ENCODE data around the gene ACTR1B. TPM values are rescaled to one million over a fixed set of nuclear protein-coding genes. Genes with fewer than 3 reads are reported as not detected.
A peak's percentile ranks its signal among the peaks of the same experiment; 100 is the strongest.
"Not testable (repeated sequence)": the region's sequence is repeated elsewhere in the genome, so short reads cannot be mapped to it uniquely, and the experiment has no call there.

ACTR1B gene
- 10 to 100 TPM; 73.2 to 74.3 TPM for total RNA-seq

GRCh38 chr2:97663962-97664635, at the start of gene ACTR1B:
Gene ACTR1B, minus strand, starts transcription at chr2:97664044. Its CDS starts 154 bp downstream, at chr2:97663890.
- no peaks in the 10 kb centered on the region for H3K9me3 Mint-ChIP-seq (ENCODE audit: insufficient read depth)
- H3K4me1 Mint-ChIP-seq (ENCODE audit: low read depth), result peaks cover 32% of the 10 kb centered on the region
- ATAC-seq (peak; percentile 92), DNase-seq (peak; percentile 98)
- H3K27me3 Mint-ChIP-seq (ENCODE audit: low read depth), result no peaks in the 10 kb centered on the region
- peaks cover 10% of the 10 kb centered on the region for H3K36me3 Mint-ChIP-seq (ENCODE audit: low read depth)
- peak within 1 kb of the TSS; percentile 98 for H3K4me3 Mint-ChIP-seq
- ChIA-PET CTCF (interaction anchor here (1.2 to 4.6 kb wide), 11 partner anchors 9 to 74 kb away, joined by 3 to 84 read pairs (median 15); partner anchors contain the start of genes ANKRD36B and COX5B), POLR2A (interaction anchor here (0.7 to 7.9 kb wide), 12 partner anchors 9 to 74 kb away, joined by 3 to 187 read pairs (median 3); partner anchors contain the start of genes ANKRD36B and COX5B)
- H3K27ac Mint-ChIP-seq, result peak within 1 kb of the TSS; percentile 99

- H3K9me3 Mint-ChIP-seq (ENCODE audit: insufficient read depth), result no peaks in the 10 kb centered on the region
- peak; percentile 0 for ATAC-seq
- H3K4me1 Mint-ChIP-seq (ENCODE audit: low read depth), result peaks cover 65% of the 10 kb centered on the region
- H3K4me3 Mint-ChIP-seq, result peak overlapping the region; percentile 93
- H3K27ac Mint-ChIP-seq, result peak overlapping the region; percentile 98
- H3K27me3 Mint-ChIP-seq (ENCODE audit: low read depth), result no peaks in the 10 kb centered on the region
- peak; percentile 31 for DNase-seq
- CTCF ChIA-PET, result interaction anchor here (0.8 to 15.9 kb wide), 7 partner anchors 14 to 122 kb away, joined by 3 to 265 read pairs (median 4); no protein-coding TSS in a partner anchor
- H3K36me3 Mint-ChIP-seq (ENCODE audit: low read depth), result peaks cover 43% of the 10 kb centered on the region
- POLR2A ChIA-PET, result interaction anchor here (0.6 to 3.4 kb wide), 14 partner anchors 10 to 751 kb away, joined by 3 to 14 read pairs (median 4); partner anchors contain the start of genes ACTR1B, ANKRD36B and COX5B
Measured at GRCh38 chr2:97712693-97713295, 49.0 kb upstream of the ACTR1B start.

- ChIA-PET CTCF (interaction anchor here (1.1 to 15.9 kb wide), 4 partner anchors 14 to 122 kb away, joined by 3 to 265 read pairs (median 68); no protein-coding TSS in a partner anchor), POLR2A (interaction anchor here (1.2 to 3.4 kb wide), 6 partner anchors 12 to 123 kb away, joined by 3 to 14 read pairs (median 4); partner anchors contain the start of genes ACTR1B, ANKRD36B and COX5B)
- H3K27ac Mint-ChIP-seq, result peak overlapping the region; percentile 98
- not testable (repeated sequence) for ATAC-seq; DNase-seq; H3K9me3 Mint-ChIP-seq (ENCODE audit: insufficient read depth); H3K27me3 Mint-ChIP-seq (ENCODE audit: low read depth)
- peak overlapping the region; percentile 93 for H3K4me3 Mint-ChIP-seq
- H3K36me3 Mint-ChIP-seq (ENCODE audit: low read depth), result peaks cover 38% of the 10 kb centered on the region
- H3K4me1 Mint-ChIP-seq (ENCODE audit: low read depth), result peaks cover 60% of the 10 kb centered on the region
Measured at GRCh38 chr2:97712175-97712574, 48.3 kb upstream of the ACTR1B start.

DNA sequence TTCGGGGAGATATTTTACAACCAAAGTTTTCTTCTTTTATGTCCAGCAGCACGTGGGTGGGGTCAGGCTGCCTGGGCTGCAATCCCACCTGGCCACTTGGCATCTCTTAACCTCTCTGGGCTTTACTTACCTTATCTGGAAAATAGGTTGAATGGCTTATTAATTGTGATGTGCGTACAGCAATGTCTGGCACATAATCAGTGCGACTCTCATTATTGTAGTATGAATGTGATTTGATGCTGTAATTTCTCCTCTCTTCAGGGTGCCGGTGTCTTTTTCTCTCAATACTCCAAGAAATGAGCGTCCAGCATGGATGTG, 47.5 kb upstream of the ACTR1B start:
- CTCF ChIA-PET, result interaction anchor here (1.5 to 15.9 kb wide), 4 partner anchors 13 to 61 kb away, joined by 4 to 265 read pairs (median 68); no protein-coding TSS in a partner anchor
- Mint-ChIP-seq H3K4me3 (no peak overlapping the region), H3K27ac (peak overlapping the region; percentile 13), H3K27me3 (ENCODE audit: low read depth) (no peaks in the 10 kb centered on the region), H3K4me1 (ENCODE audit: low read depth) (peaks cover 52% of the 10 kb centered on the region), H3K9me3 (ENCODE audit: insufficient read depth) (no peaks in the 10 kb centered on the region), H3K36me3 (ENCODE audit: low read depth) (peaks cover 32% of the 10 kb centered on the region)
- POLR2A ChIA-PET, result interaction anchor here (1.4 kb wide), 1 partner anchor 12 kb away, joined by 3 read pairs; no protein-coding TSS in a partner anchor
- DNase-seq (no peak), ATAC-seq (no peak)

- H3K27ac Mint-ChIP-seq, result no peak overlapping the region
- POLR2A ChIA-PET, result interaction anchor here (1.0 to 2.0 kb wide), 3 partner anchors 9 to 118 kb away, joined by 3 to 14 read pairs (median 3); no protein-coding TSS in a partner anchor
- CTCF ChIA-PET, result interaction anchor here (0.8 to 15.9 kb wide), 11 partner anchors 9 to 129 kb away, joined by 3 to 265 read pairs (median 9); no protein-coding TSS in a partner anchor
- H3K36me3 Mint-ChIP-seq (ENCODE audit: low read depth), result peaks cover 4% of the 10 kb centered on the region
- ATAC-seq, result no peak
- no peak overlapping the region for H3K4me3 Mint-ChIP-seq
- H3K9me3 Mint-ChIP-seq (ENCODE audit: insufficient read depth), result no peaks in the 10 kb centered on the region
- peaks cover 36% of the 10 kb centered on the region for H3K4me1 Mint-ChIP-seq (ENCODE audit: low read depth)
- no peaks in the 10 kb centered on the region for H3K27me3 Mint-ChIP-seq (ENCODE audit: low read depth)
- DNase-seq, result no peak
Measured at GRCh38 chr2:97708608-97709007, 44.8 kb upstream of the ACTR1B start.

GRCh38 chr2:97708048-97708380, 44.2 kb upstream of the ACTR1B start:
- Mint-ChIP-seq H3K36me3 (ENCODE audit: low read depth) (peaks cover 2% of the 10 kb centered on the region), H3K27me3 (ENCODE audit: low read depth) (no peaks in the 10 kb centered on the region), H3K9me3 (ENCODE audit: insufficient read depth) (no peaks in the 10 kb centered on the region), H3K4me3 (no peak overlapping the region), H3K27ac (no peak overlapping the region), H3K4me1 (ENCODE audit: low read depth) (peaks cover 31% of the 10 kb centered on the region)
- ATAC-seq (no peak), DNase-seq (no peak)
- ChIA-PET CTCF (interaction anchor here (2.4 to 15.9 kb wide), 6 partner anchors 9 to 60 kb away, joined by 9 to 265 read pairs (median 14); no protein-coding TSS in a partner anchor), POLR2A (interaction anchor here (1.0 to 2.0 kb wide), 2 partner anchors 10 to 16 kb away, joined by 3 to 14 read pairs; no protein-coding TSS in a partner anchor)

GRCh38 chr2:97707362-97708047, 43.7 kb upstream of the ACTR1B start:
- ATAC-seq (no peak), DNase-seq (no peak)
- peaks cover 29% of the 10 kb centered on the region for H3K4me1 Mint-ChIP-seq (ENCODE audit: low read depth)
- H3K36me3 Mint-ChIP-seq (ENCODE audit: low read depth), result peaks cover 2% of the 10 kb centered on the region
- H3K4me3 Mint-ChIP-seq, result no peak overlapping the region
- CTCF ChIA-PET, result interaction anchor here (2.6 to 15.9 kb wide), 5 partner anchors 9 to 60 kb away, joined by 12 to 265 read pairs (median 17); no protein-coding TSS in a partner anchor
- no peak overlapping the region for H3K27ac Mint-ChIP-seq
- no peaks in the 10 kb centered on the region for H3K27me3 Mint-ChIP-seq (ENCODE audit: low read depth)
- H3K9me3 Mint-ChIP-seq (ENCODE audit: insufficient read depth), result no peaks in the 10 kb centered on the region
- POLR2A ChIA-PET, result no interaction called here

DNA sequence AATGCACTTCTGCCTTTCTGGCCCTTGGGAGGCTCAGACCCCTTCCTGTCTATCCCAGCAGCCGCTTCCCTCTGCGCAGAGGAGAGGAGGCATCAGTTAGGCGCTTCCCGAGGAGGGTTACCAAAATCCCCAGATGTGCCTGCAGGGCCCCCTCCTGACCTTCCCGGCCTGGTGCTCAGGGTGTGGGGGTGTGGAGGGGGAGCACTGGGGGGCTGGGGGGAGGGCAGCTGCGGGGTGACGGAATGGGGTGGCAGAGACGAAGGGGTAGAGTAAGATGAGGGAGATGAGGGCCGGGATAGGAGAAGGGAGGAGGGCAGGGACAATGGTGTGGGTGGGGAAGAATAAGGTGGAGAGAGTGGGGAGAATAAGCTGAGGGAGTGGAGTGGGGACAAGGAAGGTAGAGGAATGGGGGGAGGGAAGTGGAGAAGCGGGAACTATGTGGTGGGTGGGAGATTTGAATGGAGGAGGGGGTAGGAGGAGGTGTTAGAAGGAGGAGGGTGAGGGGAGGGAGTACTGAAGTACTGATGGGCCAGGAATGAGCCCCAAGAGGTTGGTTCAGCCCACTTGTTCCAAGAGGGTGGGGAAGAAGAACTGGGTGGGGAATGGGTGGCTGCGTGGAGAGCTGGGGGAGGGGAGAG, 43.0 kb upstream of the ACTR1B start:
- CTCF ChIA-PET, result interaction anchor here (2.9 to 15.9 kb wide), 3 partner anchors 8 to 116 kb away, joined by 15 to 265 read pairs (median 130); partner anchors contain the start of gene ANKRD36B
- ATAC-seq (no peak), DNase-seq (no peak)
- H3K4me3 Mint-ChIP-seq, result no peak overlapping the region
- no peaks in the 10 kb centered on the region for H3K27me3 Mint-ChIP-seq (ENCODE audit: low read depth)
- POLR2A ChIA-PET, result no interaction called here
- H3K36me3 Mint-ChIP-seq (ENCODE audit: low read depth), result peaks cover 2% of the 10 kb centered on the region
- peaks cover 22% of the 10 kb centered on the region for H3K4me1 Mint-ChIP-seq (ENCODE audit: low read depth)
- H3K9me3 Mint-ChIP-seq (ENCODE audit: insufficient read depth), result no peaks in the 10 kb centered on the region
- no peak overlapping the region for H3K27ac Mint-ChIP-seq

DNA sequence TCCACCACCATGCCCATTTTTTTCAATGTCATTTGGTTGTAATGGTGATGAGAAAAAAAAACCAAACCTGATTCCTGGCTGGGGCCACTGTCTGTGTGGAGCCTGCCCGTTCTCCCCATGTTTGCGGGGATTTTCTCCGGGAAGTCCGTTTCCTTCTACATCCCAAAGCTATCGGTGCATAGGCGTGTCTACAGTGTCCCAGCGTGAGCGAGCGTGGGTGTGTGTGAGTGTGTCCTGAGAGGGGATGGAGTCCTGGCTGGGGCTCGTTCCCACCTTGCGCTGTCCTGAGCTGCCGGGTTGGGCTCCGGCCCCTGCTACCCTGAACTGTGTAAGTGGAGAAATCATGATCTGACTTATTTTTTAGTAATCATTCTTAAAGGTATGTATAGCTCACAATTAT, 42.3 kb upstream of the ACTR1B start:
- no peak overlapping the region for H3K4me3 Mint-ChIP-seq
- POLR2A ChIA-PET, result interaction anchor here (1.0 kb wide), 1 partner anchor 8 kb away, joined by 3 read pairs; no protein-coding TSS in a partner anchor
- H3K4me1 Mint-ChIP-seq (ENCODE audit: low read depth), result peaks cover 15% of the 10 kb centered on the region
- H3K27me3 Mint-ChIP-seq (ENCODE audit: low read depth), result no peaks in the 10 kb centered on the region
- CTCF ChIA-PET, result interaction anchor here (2.9 to 15.9 kb wide), 2 partner anchors 38 to 115 kb away, joined by 15 to 265 read pairs; partner anchors contain the start of gene ANKRD36B
- DNase-seq, result no peak
- H3K9me3 Mint-ChIP-seq (ENCODE audit: insufficient read depth), result no peaks in the 10 kb centered on the region
- no peak overlapping the region for H3K27ac Mint-ChIP-seq
- no peak for ATAC-seq
- H3K36me3 Mint-ChIP-seq (ENCODE audit: low read depth), result peaks cover 2% of the 10 kb centered on the region

- POLR2A ChIA-PET, result no interaction called here
- CTCF ChIA-PET, result interaction anchor here (2.9 to 15.9 kb wide), 2 partner anchors 39 to 114 kb away, joined by 15 to 265 read pairs; partner anchors contain the start of gene ANKRD36B
- Mint-ChIP-seq H3K4me1 (ENCODE audit: low read depth) (peaks cover 9% of the 10 kb centered on the region), H3K9me3 (ENCODE audit: insufficient read depth) (no peaks in the 10 kb centered on the region), H3K4me3 (no peak overlapping the region), H3K27ac (no peak overlapping the region), H3K36me3 (ENCODE audit: low read depth) (peaks cover under 1% of the 10 kb centered on the region), H3K27me3 (ENCODE audit: low read depth) (no peaks in the 10 kb centered on the region)
- no peak for ATAC-seq
- no peak for DNase-seq
Measured at GRCh38 chr2:97704989-97705388, 41.1 kb upstream of the ACTR1B start.

DNA sequence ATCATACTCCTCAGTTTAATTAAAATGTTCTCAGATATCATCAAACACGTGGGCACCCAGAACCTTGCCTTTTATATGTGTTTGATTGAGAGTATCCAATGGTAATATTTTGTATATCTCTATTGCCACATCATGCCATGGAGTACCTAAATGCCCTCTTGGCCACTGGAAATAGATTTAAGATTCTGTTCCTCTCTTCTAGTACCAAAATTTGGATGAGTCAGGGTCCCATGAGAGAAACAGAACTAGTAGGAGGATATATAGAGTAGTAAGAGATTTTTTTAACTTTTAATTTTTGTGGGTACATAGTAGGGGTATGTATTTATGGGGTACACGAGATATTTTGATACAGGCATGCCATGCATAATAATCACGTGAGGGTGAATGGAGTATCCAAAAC, 39.9 kb upstream of the ACTR1B start:
- CTCF ChIA-PET, result interaction anchor here (1.1 to 15.9 kb wide), 4 partner anchors 40 to 681 kb away, joined by 3 to 265 read pairs (median 48); partner anchors contain the start of gene ANKRD36B
- H3K27me3 Mint-ChIP-seq (ENCODE audit: low read depth), result peaks cover 2% of the 10 kb centered on the region
- peaks cover 5% of the 10 kb centered on the region for H3K4me1 Mint-ChIP-seq (ENCODE audit: low read depth)
- H3K4me3 Mint-ChIP-seq, result no peak overlapping the region
- no peaks in the 10 kb centered on the region for H3K36me3 Mint-ChIP-seq (ENCODE audit: low read depth)
- ATAC-seq (no peak), DNase-seq (no peak)
- H3K27ac Mint-ChIP-seq, result no peak overlapping the region
- POLR2A ChIA-PET, result no interaction called here
- no peaks in the 10 kb centered on the region for H3K9me3 Mint-ChIP-seq (ENCODE audit: insufficient read depth)
